ENCODE results near the gene BTBD19. TPM values are rescaled to one million over a fixed set of nuclear protein-coding genes. Genes with fewer than 3 reads are reported as not detected.
A peak's percentile ranks its signal among the peaks of the same experiment; 100 is the strongest.

BTBD19 gene
- polyA plus RNA-seq, 1 of the 3 experiments (the other 2 are of a cell fraction) = 36.9 TPM

DNA sequence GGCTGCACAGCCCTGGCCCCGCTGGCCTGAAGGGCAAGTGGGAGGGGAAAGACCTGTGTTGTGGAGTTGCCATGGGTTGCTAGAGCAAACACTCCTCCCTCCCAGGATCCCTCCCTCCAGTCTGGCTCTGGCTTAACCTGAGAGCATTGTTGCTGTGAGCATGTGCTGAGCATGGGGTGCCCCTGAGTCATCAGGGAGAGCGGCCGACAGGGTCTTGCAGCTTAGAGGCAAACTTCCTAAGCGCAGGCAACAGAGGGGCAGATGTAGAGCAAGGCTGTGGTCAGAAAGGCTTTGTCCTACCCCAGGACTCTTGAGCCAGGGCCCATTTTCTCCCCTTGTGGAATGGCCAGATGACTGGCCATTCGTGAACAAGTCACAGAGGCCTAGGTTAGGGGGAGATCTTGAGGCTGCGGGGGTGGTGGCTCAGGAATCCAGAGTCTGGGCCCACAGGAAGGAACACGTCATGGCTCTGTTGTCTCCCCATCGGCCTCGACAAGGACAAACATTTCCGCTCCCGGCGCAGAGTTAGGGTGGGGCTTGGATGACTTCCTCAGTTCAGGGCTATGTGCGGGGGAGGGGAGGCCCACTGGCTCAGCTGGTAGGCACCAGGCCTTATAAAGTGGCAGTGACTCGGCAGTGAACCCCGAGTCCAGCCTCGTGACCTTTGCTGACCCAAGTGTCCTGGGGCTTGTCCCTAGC, 810 bp upstream of the BTBD19 start (continued):
- TF ChIP-seq GABPA (IDR thresholded peaks at IDR 0.05; ENCODE audit: low read depth) (peak; percentile 65), RFX5 (IDR thresholded peaks at IDR 0.05; ENCODE audit: low read length) (no peak), RCOR1 (IDR thresholded peaks at IDR 0.05; ENCODE audit: low read length) (no peak), YY1 (IDR thresholded peaks at IDR 0.05; ENCODE audit: low read depth) (peak; percentile 56; the same call in 1 of the 2 replicates), FOSL2 (IDR thresholded peaks at IDR 0.05; ENCODE audit: borderline replicate concordance, low read depth) (peak; percentile 53), TEAD4 (IDR thresholded peaks at IDR 0.05; ENCODE audit: borderline replicate concordance, insufficient read depth) (peak; percentile 75), RAD21 (IDR thresholded peaks at IDR 0.05; ENCODE audit: low read length) (no peak), SMC3 (IDR thresholded peaks at IDR 0.05; ENCODE audit: low read depth, low read length) (no peak), MXI1 (IDR thresholded peaks at IDR 0.05; ENCODE audit: low read depth, low read length) (0 out of 2 replicates have a peak, but pooled peaks have one; percentile 22)
- TF ChIP-seq, protein P1, sequence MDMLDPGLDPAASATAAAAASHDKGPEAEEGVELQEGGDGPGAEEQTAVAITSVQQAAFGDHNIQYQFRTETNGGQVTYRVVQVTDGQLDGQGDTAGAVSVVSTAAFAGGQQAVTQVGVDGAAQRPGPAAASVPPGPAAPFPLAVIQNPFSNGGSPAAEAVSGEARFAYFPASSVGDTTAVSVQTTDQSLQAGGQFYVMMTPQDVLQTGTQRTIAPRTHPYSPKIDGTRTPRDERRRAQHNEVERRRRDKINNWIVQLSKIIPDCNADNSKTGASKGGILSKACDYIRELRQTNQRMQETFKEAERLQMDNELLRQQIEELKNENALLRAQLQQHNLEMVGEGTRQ (IDR thresholded peaks at IDR 0.05; ENCODE audit: borderline replicate concordance, low read depth, low read length) = no peak
- TF ChIP-seq, protein P2, sequence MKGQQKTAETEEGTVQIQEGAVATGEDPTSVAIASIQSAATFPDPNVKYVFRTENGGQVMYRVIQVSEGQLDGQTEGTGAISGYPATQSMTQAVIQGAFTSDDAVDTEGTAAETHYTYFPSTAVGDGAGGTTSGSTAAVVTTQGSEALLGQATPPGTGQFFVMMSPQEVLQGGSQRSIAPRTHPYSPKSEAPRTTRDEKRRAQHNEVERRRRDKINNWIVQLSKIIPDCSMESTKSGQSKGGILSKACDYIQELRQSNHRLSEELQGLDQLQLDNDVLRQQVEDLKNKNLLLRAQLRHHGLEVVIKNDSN (IDR thresholded peaks at IDR 0.05; ENCODE audit: borderline replicate concordance, low read depth) = 0 out of 2 replicates have a peak, but pooled peaks have one; percentile 1

DNA sequence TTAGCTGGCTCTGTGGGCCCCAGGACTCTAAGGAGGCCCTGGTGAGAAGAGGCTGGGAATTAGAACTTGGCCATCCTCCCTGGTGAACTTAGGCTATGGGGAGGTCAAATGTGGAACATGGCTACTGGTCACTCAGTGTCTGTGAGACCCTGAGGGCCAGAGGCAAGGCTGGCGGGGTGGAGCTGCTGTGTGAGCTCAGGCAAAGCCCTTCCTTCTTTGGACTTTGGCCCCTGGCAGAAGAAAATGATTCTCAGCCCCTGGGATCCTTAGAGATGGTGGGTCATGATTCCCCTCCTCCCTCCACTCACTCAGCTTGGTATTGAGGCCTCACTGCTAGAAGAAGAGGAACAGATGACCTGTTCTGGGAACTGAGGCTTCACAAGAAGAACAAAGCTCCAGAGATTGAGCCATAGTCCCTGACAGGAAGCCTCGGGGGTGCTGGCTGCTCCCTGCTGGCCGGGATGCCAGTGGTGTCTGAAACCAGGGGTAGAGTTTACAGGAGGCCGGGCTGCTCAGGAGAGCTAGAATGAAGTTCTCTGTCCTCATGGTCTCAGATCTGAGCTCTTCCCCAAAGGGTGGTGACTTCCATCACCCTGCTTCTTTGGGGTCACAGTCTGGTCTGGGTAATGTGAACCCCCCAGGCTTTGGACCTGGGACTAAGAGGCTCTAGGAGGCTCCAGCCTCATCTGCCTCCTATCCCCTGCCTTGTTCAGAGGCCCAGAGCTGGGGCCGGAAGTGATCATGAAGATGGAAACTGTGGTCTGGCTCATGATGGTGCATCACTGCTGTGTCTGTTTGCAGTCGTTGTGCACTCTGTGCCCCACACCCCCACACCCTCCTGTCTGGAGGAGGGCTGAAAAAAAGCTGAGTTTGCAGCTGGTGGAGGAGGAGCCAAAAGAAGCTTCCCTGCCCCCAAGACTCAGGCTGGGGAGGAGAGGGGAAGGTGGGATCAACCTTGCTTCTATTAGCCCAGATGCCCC, 905 bp downstream of the BTBD19 start:
- no peaks in the 10 kb centered on the region for H3K27me3 ChIP-seq (ENCODE audit: insufficient read depth)
- peak overlapping the region; percentile 43 to 54 for H3K4me3 ChIP-seq (ENCODE audit: low read depth in 2 of 2, low read length in 1 of 2)
- no peaks in the 10 kb centered on the region for H3K9me2 ChIP-seq
- no peak for DNase-seq
- ChIA-PET CTCF (interaction anchor here (0.6 to 2.4 kb wide), 7 partner anchors 9 to 202 kb away, joined by 3 to 11 read pairs (median 4); partner anchors contain the start of genes HECTD3, PLK3 and RPS8), POLR2A (interaction anchor here (1.0 to 3.2 kb wide), 6 partner anchors 9 to 177 kb away, joined by 3 to 29 read pairs (median 11); partner anchors contain the start of genes EIF2B3, PLK3 and RPS8)
- H3K36me3 ChIP-seq (replicated peaks in 1 of 2; ENCODE audit: control insufficient read depth in 1 of 2, insufficient read depth in 2 of 2, low read length in 1 of 2) = peaks cover 20 to 34% of the 10 kb centered on the region in 2 experiments
- H4K20me1 ChIP-seq (ENCODE audit: insufficient read depth) = no peaks in the 10 kb centered on the region
- peaks cover 58% of the 10 kb centered on the region for H3K79me2 ChIP-seq (ENCODE audit: insufficient read depth)
- peak overlapping the region; percentile 94 to 100 for H3K27ac ChIP-seq (ENCODE audit: low read depth in 2 of 2, low read length in 1 of 2)
- peak overlapping the region; percentile 76 for H3K4me2 ChIP-seq
- peak overlapping the region; percentile 94 for H3K9ac ChIP-seq
- WGBS (ENCODE audit: low lambda C conversion rate) = 55% methylated on average over 6 of the region's 6 CpGs
- no peaks in the 10 kb centered on the region for H3K9me3 ChIP-seq
- peak; percentile 13; the same call in 1 of the 2 replicates for TF ChIP-seq GABPA (IDR thresholded peaks at IDR 0.05; ENCODE audit: low read depth)
- no peak for TF ChIP-seq RAD21 (IDR thresholded peaks at IDR 0.05; ENCODE audit: low read length)
- TF ChIP-seq TCF12 (IDR thresholded peaks at IDR 0.05) = no peak
- peaks cover 56 to 85% of the 10 kb centered on the region in 2 experiments; a peak in 3 of 4 replicates for H3K4me1 ChIP-seq (ENCODE audit: control insufficient read depth in 1 of 2, insufficient read depth in 2 of 2, low read depth in 1 of 2, low read length in 1 of 2)
- H2AFZ ChIP-seq (ENCODE audit: low read depth) = no peak overlapping the region
- peaks cover 67% of the 10 kb centered on the region for H3F3A ChIP-seq (replicated peaks; ENCODE audit: insufficient read depth)

Measured in SK-N-SH (cell line).